Keratinocyte (primary cell): ENCODE measurements around the gene RASA3. TPM values are rescaled to one million over a fixed set of nuclear protein-coding genes. Genes with fewer than 3 reads are reported as not detected.

ENCODE experiments used
- DNase-seq: peaks from one replicate; pipeline ENCODE4 v3.0.0-alpha.2; 2011; ENCODE audit warnings: low read depth, missing footprints, low spot score
- FAIRE-seq: peaks from 2 replicates; lab custom pipeline; 2011; peaks lifted over from hg19 to GRCh38; lab: Jason Lieb, UNC
- H2AFZ ChIP-seq: 2 replicates; pipeline ENCODE4 v1.6.0; 2012; ENCODE audit warnings: low read length, control low read depth, inconsistent platforms; ENCODE audit not compliant: control insufficient read depth
- H3K27ac ChIP-seq: 2 replicates; pipeline ENCODE4 v1.5.1; 2011; ENCODE audit warnings: low read length; ENCODE audit not compliant: control insufficient read depth, insufficient read depth
- H3K27me3 ChIP-seq: 3 replicates; pipeline ENCODE4 v1.6.0; 2011; ENCODE audit warnings: low read length; ENCODE audit not compliant: control insufficient read depth, insufficient read depth; ENCODE audit errors: extremely low read depth
- H3K36me3 ChIP-seq, 2 experiments: 2 replicates in 1 of 2; 3 replicates in 1 of 2; pipeline ENCODE4 v1.5.1; 2011; ENCODE audit warnings: low read length in 2 of 2, mild to moderate bottlenecking in 1 of 2; ENCODE audit not compliant: control insufficient read depth in 2 of 2, insufficient read depth in 2 of 2; ENCODE audit errors: extremely low read depth in 1 of 2
- H3K4me1 ChIP-seq: 3 replicates; pipeline ENCODE4 v1.5.1; 2011; ENCODE audit warnings: low read length; ENCODE audit not compliant: control insufficient read depth, insufficient read depth; ENCODE audit errors: extremely low read depth
- H3K4me2 ChIP-seq: 3 replicates; pipeline ENCODE4 v1.6.0; 2011; ENCODE audit warnings: low read depth, low read length; ENCODE audit not compliant: control insufficient read depth, insufficient read depth; ENCODE audit errors: extremely low read depth
- H3K4me3 ChIP-seq, 3 experiments: fragments of 200-600 bp in 1 of 3; sonication (generic) in 1 of 3; 2 replicates in 2 of 3; 3 replicates in 1 of 3; pipeline ENCODE4 v1.5.1; 2011 to 2016; ENCODE audit warnings: low read length in 3 of 3, mild to moderate bottlenecking in 3 of 3, control low read depth in 2 of 3, inconsistent platforms in 1 of 3, low read depth in 1 of 3, mixed read lengths in 1 of 3, mixed run types in 1 of 3, moderate library complexity in 1 of 3; ENCODE audit not compliant: control insufficient read depth in 2 of 3, insufficient read depth in 2 of 3; ENCODE audit errors: extremely low read depth in 1 of 3
- H3K79me2 ChIP-seq: 2 replicates; pipeline ENCODE4 v1.6.0; 2012; ENCODE audit warnings: low read length; ENCODE audit not compliant: control insufficient read depth, insufficient read depth
- H3K9ac ChIP-seq: 3 replicates; pipeline ENCODE4 v1.6.0; 2011; ENCODE audit warnings: low read length; ENCODE audit not compliant: control insufficient read depth, insufficient read depth; ENCODE audit errors: extremely low read depth
- H3K9me1 ChIP-seq: 3 replicates; pipeline ENCODE4 v1.6.0; 2011; ENCODE audit warnings: low read length; ENCODE audit not compliant: control insufficient read depth, insufficient read depth; ENCODE audit errors: extremely low read depth
- H3K9me3 ChIP-seq: 2 replicates; pipeline ENCODE4 v1.5.1; 2012; ENCODE audit warnings: low read depth, low read length; ENCODE audit not compliant: control insufficient read depth
- H4K20me1 ChIP-seq: 3 replicates; pipeline ENCODE4 v1.6.0; 2011; ENCODE audit warnings: low read length; ENCODE audit not compliant: control insufficient read depth, insufficient read depth; ENCODE audit errors: extremely low read depth
- EZH2 ChIP-seq: IDR thresholded peaks from one replicate; pipeline ENCODE4 v1.6.1; 2012; ENCODE audit warnings: inconsistent platforms, mild to moderate bottlenecking, low read length, moderate library complexity
- dilution Hi-C: fragments of 300-500 bp; cut with MboI; formaldehyde crosslinking; loops from one replicate; pipeline ENCODE4 v1.7.0; 2020; ENCODE audit warnings: low sequenced_read_pairs; ENCODE audit not compliant: extremely low pct_ligation_motif_present
- polyA plus RNA-seq, 5 experiments: library from polyadenylated mRNA; depleted of rRNA in 3 of 5; stranded (reverse) in 3 of 5; stranded (forward) in 1 of 5; unstranded in 1 of 5; fragments of >200 nt; gene quantifications; 1 replicate in 1 of 5; 2 replicates in 3 of 5; 3 replicates in 1 of 5; pipeline versions ENCODE4 v1.2.1 to v1.2.3, GENCODE V29; 2011 to 2012; ENCODE audit warnings: missing spikeins in 2 of 5, low read depth in 1 of 5, low replicate concordance in 1 of 5
- TF ChIP-seq, protein P1 (sequence below), 3 experiments: IDR thresholded peaks in 1 of 3; conservative IDR thresholded peaks in 1 of 3; optimal IDR thresholded peaks in 1 of 3; 2 replicates in 2 of 3; 3 replicates in 1 of 3; pipeline versions ENCODE3 to v1.5.1; 2011; ENCODE audit warnings: low read length in 3 of 3, mild to moderate bottlenecking in 3 of 3, moderate library complexity in 2 of 3, control low read depth in 1 of 3, inconsistent platforms in 1 of 3; ENCODE audit not compliant: insufficient read depth in 2 of 3; ENCODE audit errors: extremely low read depth in 1 of 3

RASA3 gene
- polyA plus RNA-seq, 1 donor (not counting 4 experiments of a cell fraction or from before 2014, with no cell fraction given) = 4.1 TPM

DNA sequence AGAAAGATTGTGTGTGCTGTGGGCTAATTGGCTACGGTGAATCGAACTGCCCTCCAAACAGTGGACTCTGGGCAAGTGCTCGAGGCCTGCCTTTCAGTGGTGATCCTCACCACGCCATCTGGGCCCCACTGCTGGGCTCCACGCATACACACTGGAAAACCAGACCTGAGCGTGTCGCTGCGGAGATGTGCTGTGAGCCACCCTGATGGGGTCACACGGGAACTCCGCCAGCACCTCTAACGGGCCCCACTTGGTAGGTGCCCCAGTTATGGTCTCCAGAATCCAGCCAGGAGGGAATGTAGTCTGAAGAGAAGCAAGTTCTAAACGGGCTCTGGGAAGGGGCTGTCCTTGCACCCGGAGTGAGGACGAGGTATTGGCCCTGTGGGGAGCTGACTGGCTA, 197.8 kb downstream of the RASA3 start:
- no peak overlapping the region for H3K9ac ChIP-seq
- TF ChIP-seq, protein P1, sequence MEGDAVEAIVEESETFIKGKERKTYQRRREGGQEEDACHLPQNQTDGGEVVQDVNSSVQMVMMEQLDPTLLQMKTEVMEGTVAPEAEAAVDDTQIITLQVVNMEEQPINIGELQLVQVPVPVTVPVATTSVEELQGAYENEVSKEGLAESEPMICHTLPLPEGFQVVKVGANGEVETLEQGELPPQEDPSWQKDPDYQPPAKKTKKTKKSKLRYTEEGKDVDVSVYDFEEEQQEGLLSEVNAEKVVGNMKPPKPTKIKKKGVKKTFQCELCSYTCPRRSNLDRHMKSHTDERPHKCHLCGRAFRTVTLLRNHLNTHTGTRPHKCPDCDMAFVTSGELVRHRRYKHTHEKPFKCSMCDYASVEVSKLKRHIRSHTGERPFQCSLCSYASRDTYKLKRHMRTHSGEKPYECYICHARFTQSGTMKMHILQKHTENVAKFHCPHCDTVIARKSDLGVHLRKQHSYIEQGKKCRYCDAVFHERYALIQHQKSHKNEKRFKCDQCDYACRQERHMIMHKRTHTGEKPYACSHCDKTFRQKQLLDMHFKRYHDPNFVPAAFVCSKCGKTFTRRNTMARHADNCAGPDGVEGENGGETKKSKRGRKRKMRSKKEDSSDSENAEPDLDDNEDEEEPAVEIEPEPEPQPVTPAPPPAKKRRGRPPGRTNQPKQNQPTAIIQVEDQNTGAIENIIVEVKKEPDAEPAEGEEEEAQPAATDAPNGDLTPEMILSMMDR (optimal IDR thresholded peaks at IDR 0.05 in 1 of 3, IDR thresholded peaks at IDR 0.05 in 1 of 3, conservative IDR thresholded peaks at IDR 0.05 in 1 of 3; ENCODE audit: extremely low read depth in 1 of 3, insufficient read depth in 2 of 3, low read length in 3 of 3) = no peak
- TF ChIP-seq EZH2 = no peak
- FAIRE-seq (no peak), DNase-seq (no peak)
- no peaks in the 10 kb centered on the region for H3K4me1 ChIP-seq
- no peak overlapping the region for H3K27ac ChIP-seq
- no peak overlapping the region for H3K4me3 ChIP-seq
- peaks cover 47% of the 10 kb centered on the region for H3K27me3 ChIP-seq
- no peaks in the 10 kb centered on the region for H4K20me1 ChIP-seq
- no peak overlapping the region for H2AFZ ChIP-seq
- dilution Hi-C loops = no loop called here
- no peaks in the 10 kb centered on the region for H3K9me1 ChIP-seq
- H3K4me2 ChIP-seq = no peak overlapping the region
- H3K9me3 ChIP-seq = no peaks in the 10 kb centered on the region
- no peaks in the 10 kb centered on the region for H3K79me2 ChIP-seq
- H3K36me3 ChIP-seq = no peaks in the 10 kb centered on the region

GRCh38 chr13:113933901-113934300, 198.5 kb downstream of the RASA3 start:
- no peak overlapping the region for H2AFZ ChIP-seq
- H3K9me1 ChIP-seq = no peaks in the 10 kb centered on the region
- H3K4me3 ChIP-seq = no peak overlapping the region
- H4K20me1 ChIP-seq = no peaks in the 10 kb centered on the region
- H3K4me1 ChIP-seq = no peaks in the 10 kb centered on the region
- no peak overlapping the region for H3K4me2 ChIP-seq
- FAIRE-seq = no peak
- no peak overlapping the region for H3K27ac ChIP-seq
- no peak overlapping the region for H3K9ac ChIP-seq
- TF ChIP-seq EZH2 = no peak
- TF ChIP-seq, protein P1 (optimal IDR thresholded peaks at IDR 0.05 in 1 of 3, IDR thresholded peaks at IDR 0.05 in 1 of 3, conservative IDR thresholded peaks at IDR 0.05 in 1 of 3; ENCODE audit: extremely low read depth in 1 of 3, insufficient read depth in 2 of 3, low read length in 3 of 3) = no peak
- dilution Hi-C loops = no loop called here
- no peaks in the 10 kb centered on the region for H3K9me3 ChIP-seq
- no peak for DNase-seq
- no peaks in the 10 kb centered on the region for H3K36me3 ChIP-seq
- no peaks in the 10 kb centered on the region for H3K79me2 ChIP-seq
- H3K27me3 ChIP-seq = peaks cover 44% of the 10 kb centered on the region
